Lower leg skin (tissue), 3 donors: ENCODE data around the gene NFAT5.

ENCODE experiments used
- CTCF ChIP-seq, 3 donors: fragments of 450-650 bp; IDR thresholded peaks; one replicate each; pipeline ENCODE4 v1.5.1; 2016; ENCODE audit warnings: antibody characterized with exemption in 3 of 3, mild to moderate bottlenecking in 3 of 3, moderate library complexity in 2 of 3
- POLR2A ChIP-seq, 2 donors: fragments of 450-650 bp; IDR thresholded peaks; one replicate each; pipeline ENCODE4 v1.6.1; 2016 to 2017; ENCODE audit warnings: antibody characterized with exemption in 2 of 2, mild to moderate bottlenecking in 1 of 2, moderate library complexity in 1 of 2

DNA sequence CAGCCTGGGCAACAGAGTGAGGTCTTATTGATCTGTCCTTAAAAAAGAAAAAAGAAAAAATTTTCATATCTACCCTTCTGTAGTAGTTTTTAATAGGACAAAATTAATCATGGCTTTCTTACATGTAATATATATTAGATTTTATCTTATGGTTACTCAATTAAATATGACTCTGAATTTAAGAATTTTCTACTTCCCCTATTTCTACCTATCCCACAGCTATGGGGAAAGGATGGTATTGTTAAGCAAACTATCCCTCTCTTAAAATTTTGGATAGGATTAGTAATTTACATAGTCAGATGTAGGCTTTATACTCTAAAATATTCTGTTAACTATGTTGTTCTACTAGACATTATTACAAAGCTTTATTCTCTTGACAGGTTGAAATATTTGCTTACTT, 98.1 kb downstream of the NFAT5 start:
- no peak for TF ChIP-seq CTCF (IDR thresholded peaks at IDR 0.05)
- TF ChIP-seq POLR2A (IDR thresholded peaks at IDR 0.05), result no peak
